ENCODE data around the gene MYL12A. TPM values are rescaled to one million over a fixed set of nuclear protein-coding genes. Genes with fewer than 3 reads are reported as not detected.
A peak's percentile ranks its signal among the peaks of the same experiment; 100 is the strongest.

The MYL12A gene
- total and polyA plus RNA-seq, 2 of the 13 experiments (the other 11 are each of a cell fraction or from before 2014, with no cell fraction given), result 261 to 277 TPM

- peak; percentile 79; the same call in 1 of the 2 replicates for TF ChIP-seq ZSCAN5A (CRISPR knock-in tag; IDR thresholded peaks at IDR 0.05; ENCODE audit: borderline replicate concordance)
- TF ChIP-seq HMGXB3 (CRISPR knock-in tag; IDR thresholded peaks at IDR 0.05; ENCODE audit: borderline replicate concordance), result peak; percentile 44; the same call in 1 of the 2 replicates
- peak; percentile 61; the same call in 1 of the 3 replicates for TF ChIP-seq MXI1 (IDR thresholded peaks at IDR 0.05; ENCODE audit: borderline replicate concordance, low read depth, low read length)
- no peak for TF ChIP-seq ZNF263 (CRISPR knock-in tag; IDR thresholded peaks at IDR 0.05)
- TF ChIP-seq ZNF770 (CRISPR knock-in tag; IDR thresholded peaks at IDR 0.05), result 0 out of 2 replicates have a peak, but pooled peaks have one; percentile 10
- no peak for TF ChIP-seq GPBP1L1 (CRISPR knock-in tag; IDR thresholded peaks at IDR 0.05)
- TF ChIP-seq FOXA1 (IDR thresholded peaks at IDR 0.05), result no peak
- 0 out of 2 replicates have a peak, but pooled peaks have one; percentile 11 for TF ChIP-seq FOXA1 (CRISPR knock-in tag; IDR thresholded peaks at IDR 0.05)
- no peak for TF ChIP-seq HNF4A (CRISPR knock-in tag; IDR thresholded peaks at IDR 0.05)
- TF ChIP-seq NCOA1 (CRISPR knock-in tag; IDR thresholded peaks at IDR 0.05), result no peak
- no peak for TF ChIP-seq PLRG1 (conservative IDR thresholded peaks at IDR 0.05)
- peak; percentile 22 for TF ChIP-seq HNF1B (CRISPR knock-in tag; IDR thresholded peaks at IDR 0.05)
- TF ChIP-seq ZNF121 (CRISPR knock-in tag; IDR thresholded peaks at IDR 0.05), result peak; percentile 54
- TF ChIP-seq THAP7 (CRISPR knock-in tag; IDR thresholded peaks at IDR 0.05), result 0 out of 2 replicates have a peak, but pooled peaks have one; percentile 30
- peak; percentile 72 for TF ChIP-seq KLF6 (CRISPR knock-in tag; IDR thresholded peaks at IDR 0.05)
- no peak for TF ChIP-seq ETV6 (CRISPR knock-in tag; conservative IDR thresholded peaks at IDR 0.05)
- 0 out of 2 replicates have a peak, but pooled peaks have one; percentile 18 for TF ChIP-seq RAD21 (CRISPR knock-in tag; IDR thresholded peaks at IDR 0.05)
- no peak for TF ChIP-seq HMG20A (CRISPR knock-in tag; IDR thresholded peaks at IDR 0.05; ENCODE audit: borderline replicate concordance)
Measured at GRCh38 chr18:3247240-3248061, at the start of gene MYL12A (continued).
